ENCODE data around the gene NDST4. TPM values are rescaled to one million over a fixed set of nuclear protein-coding genes. Genes with fewer than 3 reads are reported as not detected.

Gene NDST4
- total RNA-seq, 1 donor from 2014 or later = not detected

DNA sequence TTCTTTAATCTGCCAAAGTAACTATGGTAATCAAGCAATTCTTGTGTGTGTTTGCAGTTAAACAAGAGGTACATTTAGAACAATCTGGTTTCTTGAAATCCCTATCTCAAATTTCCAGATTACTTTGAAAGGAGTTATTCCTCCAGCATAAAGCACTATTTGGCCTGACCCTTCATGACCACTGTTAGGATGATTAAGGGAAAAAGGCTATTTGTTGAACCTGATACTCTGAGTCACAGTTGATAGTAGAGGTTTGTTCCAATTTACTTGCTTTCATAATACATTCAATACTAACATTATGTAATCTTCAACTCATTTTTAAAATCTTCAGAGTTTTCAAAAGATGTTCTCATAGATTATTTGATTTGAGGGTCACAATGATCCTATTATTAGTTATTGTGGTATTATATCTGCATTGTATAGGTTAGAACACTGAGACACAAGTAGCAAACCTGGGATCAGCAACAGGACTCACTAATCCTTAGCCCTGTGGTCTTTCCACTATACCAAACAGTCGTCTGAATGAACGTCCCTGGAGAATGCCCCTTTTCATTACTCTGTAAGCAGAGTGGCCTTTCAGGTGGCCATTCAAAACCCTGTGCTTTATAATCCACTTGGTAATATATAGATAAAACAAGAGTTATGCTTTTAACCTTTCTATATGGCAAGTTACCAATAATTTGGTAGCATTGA lies 8.1 kb upstream of the NDST4 start:
- no peak overlapping the region for H3K27ac Mint-ChIP-seq (ENCODE audit: unreplicated experiment)

DNA sequence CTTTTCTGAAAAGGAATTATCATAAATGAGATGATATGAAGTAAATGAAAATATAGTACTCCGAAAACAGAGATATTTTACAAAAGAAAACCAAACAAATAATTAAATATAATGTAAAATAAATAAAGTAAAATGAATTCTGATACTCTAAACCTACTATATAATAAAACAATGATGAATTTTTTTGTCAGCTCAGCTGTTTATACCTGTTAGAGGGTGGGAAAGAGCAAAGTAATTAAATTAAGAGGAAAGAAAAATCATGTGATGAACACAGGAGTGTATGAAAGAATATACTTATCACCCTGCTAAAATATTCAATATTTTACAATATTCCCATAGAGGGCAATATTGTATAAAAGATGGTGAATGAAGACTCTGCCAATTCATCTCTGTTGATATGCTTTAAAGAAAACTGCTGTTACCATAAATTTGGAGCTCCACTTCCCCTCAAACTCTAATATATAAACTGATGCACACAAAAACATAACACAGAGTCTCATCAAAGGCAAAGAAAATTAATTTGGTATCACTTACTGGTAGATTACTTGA lies 6.5 kb upstream of the NDST4 start:
- Mint-ChIP-seq H3K4me3 (ENCODE audit: unreplicated experiment) (no peak overlapping the region), H3K27me3 (ENCODE audit: unreplicated experiment) (no peaks in the 10 kb centered on the region), H3K9me3 (ENCODE audit: unreplicated experiment) (no peaks in the 10 kb centered on the region), H3K27ac (ENCODE audit: unreplicated experiment) (no peak overlapping the region), H3K36me3 (ENCODE audit: low read depth, unreplicated experiment) (no peaks in the 10 kb centered on the region), H3K4me1 (ENCODE audit: unreplicated experiment) (no peaks in the 10 kb centered on the region)
- no peak for DNase-seq (ENCODE audit: low spot score)
- TF ChIP-seq, protein P1, sequence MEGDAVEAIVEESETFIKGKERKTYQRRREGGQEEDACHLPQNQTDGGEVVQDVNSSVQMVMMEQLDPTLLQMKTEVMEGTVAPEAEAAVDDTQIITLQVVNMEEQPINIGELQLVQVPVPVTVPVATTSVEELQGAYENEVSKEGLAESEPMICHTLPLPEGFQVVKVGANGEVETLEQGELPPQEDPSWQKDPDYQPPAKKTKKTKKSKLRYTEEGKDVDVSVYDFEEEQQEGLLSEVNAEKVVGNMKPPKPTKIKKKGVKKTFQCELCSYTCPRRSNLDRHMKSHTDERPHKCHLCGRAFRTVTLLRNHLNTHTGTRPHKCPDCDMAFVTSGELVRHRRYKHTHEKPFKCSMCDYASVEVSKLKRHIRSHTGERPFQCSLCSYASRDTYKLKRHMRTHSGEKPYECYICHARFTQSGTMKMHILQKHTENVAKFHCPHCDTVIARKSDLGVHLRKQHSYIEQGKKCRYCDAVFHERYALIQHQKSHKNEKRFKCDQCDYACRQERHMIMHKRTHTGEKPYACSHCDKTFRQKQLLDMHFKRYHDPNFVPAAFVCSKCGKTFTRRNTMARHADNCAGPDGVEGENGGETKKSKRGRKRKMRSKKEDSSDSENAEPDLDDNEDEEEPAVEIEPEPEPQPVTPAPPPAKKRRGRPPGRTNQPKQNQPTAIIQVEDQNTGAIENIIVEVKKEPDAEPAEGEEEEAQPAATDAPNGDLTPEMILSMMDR (IDR thresholded peaks at IDR 0.05; ENCODE audit: unreplicated experiment) = no peak

More for the DNA sequence above, 8.1 kb upstream of the NDST4 start:
- Mint-ChIP-seq H3K36me3 (ENCODE audit: low read depth, unreplicated experiment) (no peaks in the 10 kb centered on the region), H3K9me3 (ENCODE audit: unreplicated experiment) (no peaks in the 10 kb centered on the region), H3K27me3 (ENCODE audit: unreplicated experiment) (no peaks in the 10 kb centered on the region), H3K4me1 (ENCODE audit: unreplicated experiment) (no peaks in the 10 kb centered on the region), H3K4me3 (ENCODE audit: unreplicated experiment) (no peak overlapping the region)
- TF ChIP-seq, protein P1 (IDR thresholded peaks at IDR 0.05; ENCODE audit: unreplicated experiment) = no peak
- no peak for DNase-seq (ENCODE audit: low spot score)

DNA sequence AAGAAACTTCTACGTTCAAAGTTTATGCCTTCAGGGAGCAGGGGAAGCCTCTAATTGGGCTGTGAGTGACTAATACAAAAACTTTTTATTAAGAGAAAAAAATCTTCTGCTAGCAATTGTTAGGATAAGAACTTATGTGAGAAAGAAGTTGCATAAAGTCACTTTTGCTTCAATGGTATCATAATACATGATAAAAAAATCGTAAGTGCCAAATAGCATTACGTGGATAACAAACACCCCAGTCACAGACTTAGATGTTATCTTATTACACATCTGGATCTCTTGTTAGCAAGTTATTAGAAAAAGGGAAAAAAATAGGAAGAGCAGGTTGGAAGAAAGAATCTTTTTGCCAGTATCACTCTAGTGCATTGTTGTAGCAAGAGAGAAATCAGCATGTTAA lies 4.2 kb upstream of the NDST4 start:
- TF ChIP-seq, protein P1 (IDR thresholded peaks at IDR 0.05; ENCODE audit: unreplicated experiment) = no peak
- no peaks in the 10 kb centered on the region for H3K27me3 Mint-ChIP-seq (ENCODE audit: unreplicated experiment)
- no peak overlapping the region for H3K27ac Mint-ChIP-seq (ENCODE audit: unreplicated experiment)
- H3K4me1 Mint-ChIP-seq (ENCODE audit: unreplicated experiment) = peaks cover 4% of the 10 kb centered on the region
- H3K4me3 Mint-ChIP-seq (ENCODE audit: unreplicated experiment) = no peak overlapping the region
- no peaks in the 10 kb centered on the region for H3K36me3 Mint-ChIP-seq (ENCODE audit: low read depth, unreplicated experiment)
- H3K9me3 Mint-ChIP-seq (ENCODE audit: unreplicated experiment) = no peaks in the 10 kb centered on the region
- no peak for DNase-seq (ENCODE audit: low spot score)

DNA sequence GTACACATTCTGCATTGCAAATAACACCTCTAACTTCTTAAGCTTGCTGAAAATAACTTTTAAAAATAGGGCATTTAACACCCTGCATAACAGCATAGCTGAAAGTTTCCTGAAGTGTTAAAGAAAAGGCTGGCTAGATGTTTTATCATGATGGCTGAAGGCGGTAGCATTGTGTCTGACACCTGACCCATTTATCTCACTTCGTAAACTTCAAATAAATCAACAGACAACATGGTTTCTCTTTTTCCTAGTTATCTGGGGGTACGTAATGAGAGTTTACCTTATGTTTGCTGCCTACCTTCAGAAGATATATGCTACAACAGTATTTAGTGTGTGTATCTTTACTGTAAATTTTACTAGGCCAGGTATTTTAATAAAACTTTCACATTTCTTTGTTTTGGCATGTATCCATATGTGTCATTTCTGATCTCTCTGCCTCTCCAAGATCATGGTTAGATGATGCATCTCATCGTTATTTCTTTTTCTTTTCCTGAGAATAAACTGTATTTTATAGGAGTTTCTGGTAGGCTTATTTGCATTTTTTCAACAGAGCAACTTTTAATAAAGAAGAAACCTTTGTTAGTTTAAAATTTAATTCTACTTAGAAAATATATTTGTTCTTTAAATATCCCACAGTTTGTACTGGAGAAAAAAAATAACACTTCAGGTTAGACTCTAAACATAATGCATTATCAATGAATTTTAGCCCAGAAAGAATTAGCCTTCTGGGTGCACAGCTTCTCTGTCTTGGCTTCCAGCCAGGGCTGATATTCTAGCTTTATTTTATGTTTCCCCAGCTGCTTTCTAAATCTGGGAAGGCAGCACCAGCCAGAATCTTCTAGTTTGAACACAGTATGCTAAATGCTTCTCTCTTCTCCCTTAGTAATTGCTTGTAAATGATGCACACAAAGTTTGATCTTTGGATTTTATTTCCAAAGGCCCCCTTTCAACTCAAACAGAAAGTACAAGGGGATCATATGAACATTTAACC lies 2.9 kb downstream of the NDST4 start:
- H3K4me1 Mint-ChIP-seq (ENCODE audit: unreplicated experiment) = peaks cover 4% of the 10 kb centered on the region
- H3K27ac Mint-ChIP-seq (ENCODE audit: unreplicated experiment) = no peak overlapping the region
- H3K36me3 Mint-ChIP-seq (ENCODE audit: low read depth, unreplicated experiment) = no peaks in the 10 kb centered on the region
- H3K27me3 Mint-ChIP-seq (ENCODE audit: unreplicated experiment) = no peaks in the 10 kb centered on the region
- H3K4me3 Mint-ChIP-seq (ENCODE audit: unreplicated experiment) = no peak overlapping the region
- H3K9me3 Mint-ChIP-seq (ENCODE audit: unreplicated experiment) = no peaks in the 10 kb centered on the region
- TF ChIP-seq, protein P1 (IDR thresholded peaks at IDR 0.05; ENCODE audit: unreplicated experiment) = no peak
- DNase-seq (ENCODE audit: low spot score) = no peak

All from endothelial cell (in vitro differentiated cells).